GM19025 (cell line): ENCODE results near the gene COL20A1.

ENCODE experiments used
- ATAC-seq: cut with Tn5 transposase; IDR thresholded peaks from one replicate; pipeline ENCODE4 v1.9.1; 2021; ENCODE audit warnings: mild to moderate bottlenecking, low read depth, moderate library complexity; ENCODE audit not compliant: unreplicated experiment

The COL20A1 gene

GRCh38 chr20:63289311-63290135 is 3.5 kb upstream of the COL20A1 start:
- no peak for ATAC-seq

- no peak for ATAC-seq
These were observed 2.8 kb upstream of the COL20A1 start for GRCh38 chr20:63290136-63290676.

- no peak for ATAC-seq
These were observed 2.1 kb upstream of the COL20A1 start for GRCh38 chr20:63290677-63291472.

- no peak for ATAC-seq
These were observed 1.2 kb upstream of the COL20A1 start for GRCh38 chr20:63291811-63292210.

GRCh38 chr20:63292292-63292701 is 689 bp upstream of the COL20A1 start:
- no peak for ATAC-seq

- ATAC-seq, result no peak
These were observed 470 bp downstream of the COL20A1 start for GRCh38 chr20:63293456-63293855.

GRCh38 chr20:63293871-63294535 is 1.0 kb downstream of the COL20A1 start:
- no peak for ATAC-seq

GRCh38 chr20:63294536-63294900 is 1.5 kb downstream of the COL20A1 start:
- no peak for ATAC-seq

- ATAC-seq, result no peak
These were observed 2.0 kb downstream of the COL20A1 start for GRCh38 chr20:63295018-63295417.

GRCh38 chr20:63295422-63295821 is 2.4 kb downstream of the COL20A1 start:
- ATAC-seq, result no peak

- no peak for ATAC-seq
These were observed 2.9 kb downstream of the COL20A1 start for GRCh38 chr20:63295846-63296245.

GRCh38 chr20:63296531-63297299 is 3.7 kb downstream of the COL20A1 start:
- no peak for ATAC-seq

- no peak for ATAC-seq
These were observed 4.4 kb downstream of the COL20A1 start for GRCh38 chr20:63297371-63297781.

- no peak for ATAC-seq
These were observed 5.0 kb downstream of the COL20A1 start for GRCh38 chr20:63297796-63298572.

- no peak for ATAC-seq
These were observed 5.8 kb downstream of the COL20A1 start for GRCh38 chr20:63298731-63299312.

GRCh38 chr20:63301671-63302070 is 8.7 kb downstream of the COL20A1 start:
- ATAC-seq, result no peak

- ATAC-seq, result no peak
These were observed 10.2 kb downstream of the COL20A1 start for GRCh38 chr20:63303095-63303666.

GRCh38 chr20:63305393-63305792 is 12.4 kb downstream of the COL20A1 start:
- ATAC-seq, result no peak
